AG09309 (cell line): Measurements from ENCODE around the gene SLAMF9.

Experiments used
- DNase-seq: peaks from one replicate; pipeline ENCODE4 v3.0.0-alpha.2; 2010; ENCODE audit warnings: low read depth
- H3K4me3 ChIP-seq: 2 replicates; pipeline ENCODE4 v1.5.1; 2011; ENCODE audit warnings: mild to moderate bottlenecking, low read depth, low read length, moderate library complexity; ENCODE audit not compliant: control insufficient read depth
- CTCF ChIP-seq: IDR thresholded peaks from 2 replicates; pipeline ENCODE4 v1.5.1; 2011; ENCODE audit warnings: mild to moderate bottlenecking, low read depth, low read length, inconsistent platforms; ENCODE audit not compliant: insufficient read depth, control insufficient read depth; ENCODE audit errors: missing control alignments

SLAMF9 gene

DNA sequence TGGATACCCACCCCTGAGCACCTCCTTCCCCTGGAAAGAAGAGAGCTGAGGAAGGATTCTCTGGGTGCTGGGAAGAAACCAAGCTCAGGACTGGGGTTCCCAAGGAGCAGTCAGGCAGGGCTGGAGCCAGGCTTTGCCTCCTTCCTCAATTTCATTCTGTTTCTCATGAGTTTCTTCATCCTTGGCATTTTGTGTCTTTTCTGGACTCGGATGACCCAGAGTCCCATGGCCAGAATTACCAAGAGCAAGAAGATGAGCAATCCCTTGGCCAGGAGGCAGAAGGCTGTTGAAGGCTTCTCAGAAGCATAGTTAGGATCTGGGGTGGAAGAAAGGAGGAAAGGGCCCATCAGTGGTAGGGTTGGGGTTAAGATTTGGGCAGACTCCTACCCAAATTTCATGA lies 2.5 kb downstream of the SLAMF9 start:
- TF ChIP-seq CTCF = no peak
- H3K4me3 ChIP-seq = no peak overlapping the region
- DNase-seq = no peak

DNA sequence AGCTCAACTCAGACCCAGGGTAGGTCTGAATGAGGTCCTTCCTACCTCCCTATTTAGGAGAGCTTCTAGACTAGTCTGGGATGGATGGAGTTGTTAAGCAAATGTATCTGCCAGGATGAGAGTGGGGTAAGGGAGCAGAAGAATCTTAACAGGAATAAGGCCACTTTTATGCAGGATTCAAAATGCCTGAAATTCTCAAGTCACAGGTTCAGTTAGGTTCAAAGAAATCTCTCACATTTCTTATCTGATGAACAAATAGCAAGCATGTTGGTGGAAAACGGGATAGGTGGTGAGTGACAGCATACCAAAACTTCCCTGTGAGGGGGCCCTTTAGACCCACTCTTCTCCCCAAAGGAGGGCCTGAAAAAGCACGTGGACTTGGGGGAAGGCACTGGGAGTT lies 3.0 kb downstream of the SLAMF9 start:
- TF ChIP-seq CTCF = no peak
- no peak overlapping the region for H3K4me3 ChIP-seq
- no peak for DNase-seq

DNA sequence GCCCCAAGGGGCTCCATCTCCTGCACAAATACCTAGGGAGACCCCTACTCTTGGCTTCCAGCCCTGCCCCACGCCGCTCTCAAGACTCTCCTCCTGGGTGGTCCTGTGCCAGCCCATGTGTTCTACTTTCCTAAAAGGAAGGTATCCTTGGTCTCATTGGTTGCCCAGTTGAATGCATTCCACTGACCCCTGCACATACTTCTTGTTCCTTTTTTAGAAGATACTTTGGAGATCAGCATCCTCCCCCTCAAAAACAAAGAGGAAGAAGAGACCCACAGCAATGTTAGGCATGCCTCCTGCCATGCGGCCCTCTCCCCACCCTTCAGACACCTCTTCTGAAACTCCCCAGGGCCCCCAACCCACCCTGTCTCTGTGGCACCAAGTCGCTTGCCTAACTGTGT lies 4.1 kb downstream of the SLAMF9 start:
- TF ChIP-seq CTCF = no peak
- no peak for DNase-seq
- H3K4me3 ChIP-seq = no peak overlapping the region

- DNase-seq = no peak
- no peak for TF ChIP-seq CTCF
These were observed 4.9 kb downstream of the SLAMF9 start for GRCh38 chr1:159949123-159949522.

DNA sequence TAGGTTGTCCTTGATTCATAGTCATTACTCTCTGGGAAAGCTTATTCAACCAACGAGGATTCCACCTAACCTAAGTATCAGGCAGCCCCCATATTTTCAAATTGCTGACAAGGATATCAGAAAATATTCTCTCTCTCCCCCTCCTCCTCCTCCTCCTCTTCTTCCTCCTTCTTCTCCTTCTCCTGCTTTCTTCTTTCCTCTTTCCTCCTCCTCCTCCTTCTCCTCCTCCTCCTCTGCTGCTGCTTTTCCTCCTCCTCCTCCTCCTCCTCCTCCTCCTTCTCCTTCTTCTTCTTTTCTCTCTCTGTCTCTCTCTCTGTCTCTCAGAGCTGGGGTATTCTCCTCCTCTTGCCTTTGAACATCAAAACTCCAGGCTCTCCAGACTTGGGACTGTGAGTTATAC lies 6.1 kb downstream of the SLAMF9 start:
- H3K4me3 ChIP-seq = no peak overlapping the region
- TF ChIP-seq CTCF = no peak
- DNase-seq = no peak

More at GRCh38 chr1:159949123-159949522, 4.9 kb downstream of the SLAMF9 start:
- H3K4me3 ChIP-seq = no peak overlapping the region

DNA sequence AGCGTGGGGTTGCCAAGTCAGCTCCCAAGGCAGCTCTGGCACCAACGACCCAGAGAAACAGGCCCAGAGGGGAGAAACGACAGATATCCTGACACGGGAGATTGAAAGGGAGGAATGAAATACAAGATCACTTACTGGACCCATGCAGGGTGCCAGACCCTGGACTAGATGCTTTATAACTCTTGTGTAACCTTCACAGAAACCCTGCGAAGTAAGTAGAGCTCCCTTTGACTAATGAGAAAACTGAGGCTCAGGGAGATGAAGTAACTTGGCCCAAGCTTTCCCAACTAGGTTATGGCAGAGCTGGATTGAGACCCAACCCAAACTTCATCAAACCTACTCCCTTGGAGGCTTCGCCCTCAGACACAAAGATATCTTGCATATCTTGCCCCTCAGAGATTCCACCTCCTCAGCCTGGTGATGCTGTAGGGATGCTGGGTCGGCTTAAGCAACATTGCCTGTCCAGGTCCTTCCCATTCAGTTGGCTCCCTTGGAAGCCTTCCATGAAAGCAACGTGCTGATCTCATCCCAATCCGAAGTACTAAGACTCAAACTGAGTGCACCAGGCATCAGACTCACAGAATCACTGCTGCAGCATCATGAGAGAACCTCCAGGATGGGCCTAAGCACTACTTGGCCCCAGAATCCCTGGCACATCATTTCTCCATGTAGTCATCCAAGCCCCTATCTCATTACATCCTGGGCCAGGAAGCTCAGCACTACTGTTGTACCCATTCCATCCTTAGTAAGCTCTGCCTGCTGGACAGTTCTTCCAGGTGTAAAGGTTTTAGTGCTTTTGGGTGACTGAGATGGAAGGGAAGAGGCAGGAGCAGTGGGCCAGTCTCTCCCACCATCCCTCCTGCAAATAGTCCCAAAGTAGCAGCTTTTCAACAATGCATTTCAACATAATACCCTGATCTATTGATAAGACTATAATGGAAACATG lies 7.5 kb downstream of the SLAMF9 start:
- DNase-seq = no peak
- no peak for TF ChIP-seq CTCF
- no peak overlapping the region for H3K4me3 ChIP-seq
